Loucy (cell line): ENCODE data around the gene SMAP2.

Experiments used
- H2AFZ ChIP-seq: fragments of 200-600 bp; sonication (generic); 2 replicates; pipeline ENCODE4 v1.6.0; 2016; ENCODE audit warnings: antibody characterized with exemption, mild to moderate bottlenecking, low read length, moderate library complexity
- H3F3A ChIP-seq: fragments of 200-600 bp; 2 replicates; pipeline ENCODE4 v1.6.0; 2016; ENCODE audit warnings: antibody characterized with exemption, low read depth, mild to moderate bottlenecking
- H3K27me3 ChIP-seq: fragments of 200-600 bp; sonication (generic); 2 replicates; pipeline ENCODE4 v1.6.1; 2014; ENCODE audit warnings: low read length, mild to moderate bottlenecking; ENCODE audit not compliant: insufficient read depth, poor library complexity, severe bottlenecking
- H3K36me3 ChIP-seq: fragments of 200-600 bp; sonication (generic); 2 replicates; pipeline ENCODE4 v1.6.1; 2016; ENCODE audit warnings: low read length; ENCODE audit not compliant: insufficient read depth
- H3K4me1 ChIP-seq: fragments of 200-600 bp; sonication (generic); 2 replicates; pipeline ENCODE4 v1.5.1; 2014; ENCODE audit warnings: low read length, mild to moderate bottlenecking; ENCODE audit not compliant: insufficient read depth, poor library complexity, severe bottlenecking
- H3K4me2 ChIP-seq: fragments of 200-600 bp; sonication (generic); 2 replicates; pipeline ENCODE4 v1.6.0; 2014; ENCODE audit warnings: antibody characterized with exemption, low read length, low read depth, mild to moderate bottlenecking; ENCODE audit not compliant: poor library complexity, severe bottlenecking
- H3K4me3 ChIP-seq: fragments of 200-600 bp; sonication (generic); 2 replicates; pipeline ENCODE4 v1.5.1; 2014; ENCODE audit warnings: low read length, mild to moderate bottlenecking, mixed read lengths; ENCODE audit not compliant: poor library complexity, severe bottlenecking
- H3K79me2 ChIP-seq: fragments of 200-600 bp; sonication (generic); 2 replicates; pipeline ENCODE4 v1.6.1; 2014; ENCODE audit warnings: low read length; ENCODE audit not compliant: insufficient read depth
- H3K9ac ChIP-seq: fragments of 200-600 bp; sonication (generic); 2 replicates; pipeline ENCODE4 v1.6.0; 2014; ENCODE audit warnings: mild to moderate bottlenecking, low read depth, low read length, moderate library complexity; ENCODE audit not compliant: poor library complexity, severe bottlenecking
- H3K9me2 ChIP-seq: fragments of 200-600 bp; sonication (generic); replicated peaks from 2 replicates; pipeline ENCODE4 v1.6.1; 2016; ENCODE audit warnings: low read depth, low read length, mixed read lengths
- H3K9me3 ChIP-seq: fragments of 200-600 bp; sonication (generic); 2 replicates; pipeline ENCODE4 v1.6.1; 2014; ENCODE audit warnings: mild to moderate bottlenecking, antibody characterized with exemption, low read length, low read depth; ENCODE audit not compliant: insufficient read depth
- H4K20me1 ChIP-seq: fragments of 200-600 bp; sonication (generic); 2 replicates; pipeline ENCODE4 v1.6.0; 2014; ENCODE audit warnings: antibody characterized with exemption, low read length, mild to moderate bottlenecking; ENCODE audit not compliant: insufficient read depth, poor library complexity, severe bottlenecking
- CTCF ChIP-seq: fragments of 200-600 bp; sonication (generic); conservative IDR thresholded peaks from 2 replicates; pipeline ENCODE4 v1.5.1; 2014; ENCODE audit warnings: mild to moderate bottlenecking, antibody characterized with exemption, low read length
- EZH2phosphoT487 ChIP-seq: fragments of 200-600 bp; IDR thresholded peaks from 2 replicates; pipeline ENCODE4 v1.6.1; 2018; ENCODE audit warnings: antibody characterized with exemption, mild to moderate bottlenecking, moderate library complexity, borderline replicate concordance

The SMAP2 gene

GRCh38 chr1:40360631-40361030 is 12.9 kb upstream of the SMAP2 start:
- H3K79me2 ChIP-seq = no peaks in the 10 kb centered on the region
- no peak overlapping the region for H2AFZ ChIP-seq
- no peaks in the 10 kb centered on the region for H4K20me1 ChIP-seq
- no peaks in the 10 kb centered on the region for H3K9me2 ChIP-seq
- H3K9ac ChIP-seq = no peak overlapping the region
- no peak for TF ChIP-seq EZH2phosphoT487
- no peak for TF ChIP-seq CTCF
- peaks cover 13% of the 10 kb centered on the region for H3K9me3 ChIP-seq
- no peaks in the 10 kb centered on the region for H3K27me3 ChIP-seq
- H3K4me1 ChIP-seq = no peaks in the 10 kb centered on the region
- no peak overlapping the region for H3K4me2 ChIP-seq
- no peaks in the 10 kb centered on the region for H3K36me3 ChIP-seq
- no peak overlapping the region for H3K4me3 ChIP-seq
- no peaks in the 10 kb centered on the region for H3F3A ChIP-seq

GRCh38 chr1:40361201-40361600 is 12.3 kb upstream of the SMAP2 start:
- Histone ChIP-seq H3K9ac (no peak overlapping the region), H3K9me2 (no peaks in the 10 kb centered on the region), H3K9me3 (peaks cover 13% of the 10 kb centered on the region), H4K20me1 (no peaks in the 10 kb centered on the region), H3K4me1 (no peaks in the 10 kb centered on the region), H3K4me2 (no peak overlapping the region), H3K36me3 (no peaks in the 10 kb centered on the region), H3K79me2 (no peaks in the 10 kb centered on the region), H3K27me3 (no peaks in the 10 kb centered on the region), H3F3A (no peaks in the 10 kb centered on the region), H3K4me3 (no peak overlapping the region), H2AFZ (no peak overlapping the region)
- TF ChIP-seq CTCF (no peak), EZH2phosphoT487 (no peak)

- Histone ChIP-seq H3K9ac (no peak overlapping the region), H3K79me2 (no peaks in the 10 kb centered on the region), H3K9me2 (no peaks in the 10 kb centered on the region), H3F3A (no peaks in the 10 kb centered on the region), H3K4me1 (no peaks in the 10 kb centered on the region), H4K20me1 (no peaks in the 10 kb centered on the region), H3K36me3 (no peaks in the 10 kb centered on the region), H3K27me3 (no peaks in the 10 kb centered on the region), H3K4me3 (no peak overlapping the region), H3K9me3 (peaks cover 13% of the 10 kb centered on the region), H3K4me2 (no peak overlapping the region), H2AFZ (no peak overlapping the region)
- no peak for TF ChIP-seq EZH2phosphoT487
- TF ChIP-seq CTCF = no peak
Measured at GRCh38 chr1:40361637-40362036, 11.9 kb upstream of the SMAP2 start.
